Keratinocyte (primary cell): ENCODE measurements around the gene MDGA2. TPM values are rescaled to one million over a fixed set of nuclear protein-coding genes. Genes with fewer than 3 reads are reported as not detected.

ENCODE experiments used
- DNase-seq: peaks from one replicate; pipeline ENCODE4 v3.0.0-alpha.2; 2011; ENCODE audit warnings: low read depth, missing footprints, low spot score
- FAIRE-seq: peaks from 2 replicates; lab custom pipeline; 2011; peaks lifted over from hg19 to GRCh38; lab: Jason Lieb, UNC
- H2AFZ ChIP-seq: 2 replicates; pipeline ENCODE4 v1.6.0; 2012; ENCODE audit warnings: low read length, control low read depth, inconsistent platforms; ENCODE audit not compliant: control insufficient read depth
- H3K27ac ChIP-seq: 2 replicates; pipeline ENCODE4 v1.5.1; 2011; ENCODE audit warnings: low read length; ENCODE audit not compliant: control insufficient read depth, insufficient read depth
- H3K27me3 ChIP-seq: 3 replicates; pipeline ENCODE4 v1.6.0; 2011; ENCODE audit warnings: low read length; ENCODE audit not compliant: control insufficient read depth, insufficient read depth; ENCODE audit errors: extremely low read depth
- H3K36me3 ChIP-seq, 2 experiments: 2 replicates in 1 of 2; 3 replicates in 1 of 2; pipeline ENCODE4 v1.5.1; 2011; ENCODE audit warnings: low read length in 2 of 2, mild to moderate bottlenecking in 1 of 2; ENCODE audit not compliant: control insufficient read depth in 2 of 2, insufficient read depth in 2 of 2; ENCODE audit errors: extremely low read depth in 1 of 2
- H3K4me1 ChIP-seq: 3 replicates; pipeline ENCODE4 v1.5.1; 2011; ENCODE audit warnings: low read length; ENCODE audit not compliant: control insufficient read depth, insufficient read depth; ENCODE audit errors: extremely low read depth
- H3K4me2 ChIP-seq: 3 replicates; pipeline ENCODE4 v1.6.0; 2011; ENCODE audit warnings: low read depth, low read length; ENCODE audit not compliant: control insufficient read depth, insufficient read depth; ENCODE audit errors: extremely low read depth
- H3K4me3 ChIP-seq, 3 experiments: fragments of 200-600 bp in 1 of 3; sonication (generic) in 1 of 3; 2 replicates in 2 of 3; 3 replicates in 1 of 3; pipeline ENCODE4 v1.5.1; 2011 to 2016; ENCODE audit warnings: low read length in 3 of 3, mild to moderate bottlenecking in 3 of 3, control low read depth in 2 of 3, inconsistent platforms in 1 of 3, low read depth in 1 of 3, mixed read lengths in 1 of 3, mixed run types in 1 of 3, moderate library complexity in 1 of 3; ENCODE audit not compliant: control insufficient read depth in 2 of 3, insufficient read depth in 2 of 3; ENCODE audit errors: extremely low read depth in 1 of 3
- H3K79me2 ChIP-seq: 2 replicates; pipeline ENCODE4 v1.6.0; 2012; ENCODE audit warnings: low read length; ENCODE audit not compliant: control insufficient read depth, insufficient read depth
- H3K9ac ChIP-seq: 3 replicates; pipeline ENCODE4 v1.6.0; 2011; ENCODE audit warnings: low read length; ENCODE audit not compliant: control insufficient read depth, insufficient read depth; ENCODE audit errors: extremely low read depth
- H3K9me1 ChIP-seq: 3 replicates; pipeline ENCODE4 v1.6.0; 2011; ENCODE audit warnings: low read length; ENCODE audit not compliant: control insufficient read depth, insufficient read depth; ENCODE audit errors: extremely low read depth
- H3K9me3 ChIP-seq: 2 replicates; pipeline ENCODE4 v1.5.1; 2012; ENCODE audit warnings: low read depth, low read length; ENCODE audit not compliant: control insufficient read depth
- H4K20me1 ChIP-seq: 3 replicates; pipeline ENCODE4 v1.6.0; 2011; ENCODE audit warnings: low read length; ENCODE audit not compliant: control insufficient read depth, insufficient read depth; ENCODE audit errors: extremely low read depth
- CTCF ChIP-seq, 3 experiments: IDR thresholded peaks in 1 of 3; conservative IDR thresholded peaks in 1 of 3; optimal IDR thresholded peaks in 1 of 3; 2 replicates in 2 of 3; 3 replicates in 1 of 3; pipeline versions ENCODE3 to v1.5.1; 2011; ENCODE audit warnings: low read length in 3 of 3, mild to moderate bottlenecking in 3 of 3, moderate library complexity in 2 of 3, control low read depth in 1 of 3, inconsistent platforms in 1 of 3; ENCODE audit not compliant: insufficient read depth in 2 of 3; ENCODE audit errors: extremely low read depth in 1 of 3
- EZH2 ChIP-seq: IDR thresholded peaks from one replicate; pipeline ENCODE4 v1.6.1; 2012; ENCODE audit warnings: inconsistent platforms, mild to moderate bottlenecking, low read length, moderate library complexity
- dilution Hi-C: fragments of 300-500 bp; cut with MboI; formaldehyde crosslinking; loops from one replicate; pipeline ENCODE4 v1.7.0; 2020; ENCODE audit warnings: low sequenced_read_pairs; ENCODE audit not compliant: extremely low pct_ligation_motif_present
- polyA plus RNA-seq, 5 experiments: library from polyadenylated mRNA; depleted of rRNA in 3 of 5; stranded (reverse) in 3 of 5; stranded (forward) in 1 of 5; unstranded in 1 of 5; fragments of >200 nt; gene quantifications; 1 replicate in 1 of 5; 2 replicates in 3 of 5; 3 replicates in 1 of 5; pipeline versions ENCODE4 v1.2.1 to v1.2.3, GENCODE V29; 2011 to 2012; ENCODE audit warnings: missing spikeins in 2 of 5, low read depth in 1 of 5, low replicate concordance in 1 of 5

MDGA2 gene
- polyA plus RNA-seq, 1 donor (not counting 4 experiments of a cell fraction or from before 2014, with no cell fraction given): not detected

GRCh38 chr14:47555333-47555732, 120.1 kb downstream of the MDGA2 start:
- FAIRE-seq: no peak
- no peak overlapping the region for H3K9ac ChIP-seq
- H3K9me3 ChIP-seq: no peaks in the 10 kb centered on the region
- no peak overlapping the region for H3K4me3 ChIP-seq
- no peak for DNase-seq
- H3K79me2 ChIP-seq: no peaks in the 10 kb centered on the region
- H3K4me2 ChIP-seq: no peak overlapping the region
- no peaks in the 10 kb centered on the region for H4K20me1 ChIP-seq
- H3K9me1 ChIP-seq: no peaks in the 10 kb centered on the region
- H3K36me3 ChIP-seq: no peaks in the 10 kb centered on the region
- no peaks in the 10 kb centered on the region for H3K27me3 ChIP-seq
- no peak overlapping the region for H3K27ac ChIP-seq
- no peak overlapping the region for H2AFZ ChIP-seq
- no peaks in the 10 kb centered on the region for H3K4me1 ChIP-seq
- TF ChIP-seq CTCF (optimal IDR thresholded peaks at IDR 0.05 in 1 of 3, IDR thresholded peaks at IDR 0.05 in 1 of 3, conservative IDR thresholded peaks at IDR 0.05 in 1 of 3; ENCODE audit: extremely low read depth in 1 of 3, insufficient read depth in 2 of 3, low read length in 3 of 3): no peak
- TF ChIP-seq EZH2: no peak
- dilution Hi-C loops: no loop called here

DNA sequence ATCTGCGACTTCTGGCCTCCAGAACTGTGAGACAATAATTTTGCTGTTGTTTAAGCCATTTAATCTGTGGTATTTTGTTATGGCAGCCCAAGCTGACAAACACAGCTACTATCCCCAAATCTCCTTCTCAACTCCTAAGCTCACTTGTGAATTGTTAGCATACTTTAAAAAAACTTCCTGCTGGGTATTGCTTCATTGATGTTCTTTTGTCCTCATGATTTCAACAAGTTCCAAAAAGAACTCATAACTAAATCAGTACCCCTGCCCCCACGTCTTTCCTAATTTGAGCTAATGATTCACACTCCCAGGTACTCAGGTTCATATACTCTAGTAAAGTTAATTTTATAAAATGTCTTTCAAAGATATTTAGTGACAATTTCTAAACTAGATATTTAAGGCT, 125.5 kb downstream of the MDGA2 start:
- Histone ChIP-seq H3K4me1 (no peaks in the 10 kb centered on the region), H3K9me3 (no peaks in the 10 kb centered on the region), H3K79me2 (no peaks in the 10 kb centered on the region), H3K4me2 (no peak overlapping the region), H3K4me3 (no peak overlapping the region), H3K9ac (no peak overlapping the region), H3K27ac (no peak overlapping the region), H2AFZ (no peak overlapping the region), H3K9me1 (no peaks in the 10 kb centered on the region), H3K36me3 (no peaks in the 10 kb centered on the region), H3K27me3 (no peaks in the 10 kb centered on the region), H4K20me1 (no peaks in the 10 kb centered on the region)
- TF ChIP-seq EZH2 (no peak), CTCF (optimal IDR thresholded peaks at IDR 0.05 in 1 of 3, IDR thresholded peaks at IDR 0.05 in 1 of 3, conservative IDR thresholded peaks at IDR 0.05 in 1 of 3; ENCODE audit: extremely low read depth in 1 of 3, insufficient read depth in 2 of 3, low read length in 3 of 3) (no peak)
- no peak for DNase-seq
- no peak for FAIRE-seq
- dilution Hi-C loops: no loop called here
